Mesodermal cell (in vitro differentiated cells): ENCODE data around the gene CLDN22.
A peak's percentile ranks its signal among the peaks of the same experiment; 100 is the strongest.

Experiments used
- H3K27ac ChIP-seq: 2 replicates; pipeline ENCODE4 v1.7.0; 2013; ENCODE audit warnings: mild to moderate bottlenecking, low read depth, low read length, moderate library complexity; ENCODE audit not compliant: severe bottlenecking
- H3K36me3 ChIP-seq: 2 replicates; pipeline ENCODE4 v1.7.1; 2013; ENCODE audit warnings: mild to moderate bottlenecking, low read length, moderate library complexity; ENCODE audit not compliant: control insufficient read depth, insufficient read depth
- H3K4me1 ChIP-seq: one replicate; pipeline ENCODE4 v1.7.1; 2013; ENCODE audit warnings: mild to moderate bottlenecking, low read length; ENCODE audit not compliant: insufficient read depth, control insufficient read depth, poor library complexity, severe bottlenecking
- H3K4me3 ChIP-seq: 2 replicates; pipeline ENCODE4 v1.7.0; 2013; ENCODE audit warnings: low read length, control low read depth, mild to moderate bottlenecking; ENCODE audit not compliant: insufficient read depth, poor library complexity, severe bottlenecking; ENCODE audit errors: extremely low read depth
- H3K9me3 ChIP-seq: 2 replicates; pipeline ENCODE4 v1.7.1; 2013; ENCODE audit warnings: mild to moderate bottlenecking, low read length, moderate library complexity; ENCODE audit not compliant: control insufficient read depth
- WGBS, 2 experiments: methylation state at CpG; one replicate each; pipeline ENCODE4 v1.1.5; 2013; ENCODE audit warnings: missing lambda C conversion rate in 2 of 2; ENCODE audit not compliant: insufficient coverage in 2 of 2; 5-methylcytosine and 5-hydroxymethylcytosine counted together

The CLDN22 gene

DNA sequence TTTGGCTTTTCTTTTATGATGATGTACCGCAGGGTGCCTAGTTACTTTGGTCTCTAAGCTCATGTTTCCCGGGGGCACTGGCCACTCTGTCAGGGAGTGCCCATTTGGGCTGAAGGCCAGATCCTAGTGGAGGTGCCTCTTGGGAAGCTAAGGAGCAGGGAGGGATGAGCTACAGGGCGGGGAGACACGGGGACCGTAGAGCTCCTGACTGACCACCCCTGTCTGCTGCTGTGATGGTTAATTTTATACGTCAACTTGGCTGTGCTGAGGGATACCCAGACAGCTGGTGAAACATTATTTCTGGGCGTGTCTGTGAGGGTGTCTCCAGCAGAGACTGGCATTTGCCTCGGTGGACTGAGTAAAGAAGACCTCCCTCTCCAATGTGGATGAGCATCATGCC lies 27.1 kb upstream of the CLDN22 start:
- 91 to 94% methylated on average over 5 to 8 of the region's 8 CpGs for WGBS, 2 experiments
- no peak overlapping the region for H3K4me3 ChIP-seq
- H3K27ac ChIP-seq: no peak overlapping the region
- H3K9me3 ChIP-seq: no peaks in the 10 kb centered on the region
- H3K36me3 ChIP-seq: no peaks in the 10 kb centered on the region
- H3K4me1 ChIP-seq: peaks cover 9% of the 10 kb centered on the region

DNA sequence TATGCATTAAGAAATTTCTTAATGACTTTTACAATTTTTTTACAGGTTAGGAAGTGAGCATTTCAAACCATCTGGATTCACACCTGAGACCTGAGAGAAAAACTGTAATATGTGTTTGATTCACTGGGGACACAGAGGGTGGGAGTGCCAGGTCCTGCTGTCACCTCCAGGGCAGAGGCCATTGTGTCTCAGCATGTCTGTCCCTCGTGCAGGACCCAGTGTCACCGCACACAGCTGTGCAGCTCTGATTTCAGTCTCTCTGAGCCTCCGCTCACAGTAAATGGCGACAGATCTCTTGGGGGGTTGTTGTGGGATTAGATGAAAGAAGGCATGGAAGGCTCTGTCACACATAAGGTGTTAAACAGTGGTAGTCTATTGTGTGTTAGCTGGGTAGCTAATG lies 25.2 kb upstream of the CLDN22 start:
- no peaks in the 10 kb centered on the region for H3K9me3 ChIP-seq
- no peak overlapping the region for H3K27ac ChIP-seq
- H3K4me1 ChIP-seq: peaks cover 9% of the 10 kb centered on the region
- WGBS, 2 experiments: 71 to 91% methylated on average over 4 of the region's 4 CpGs
- no peak overlapping the region for H3K4me3 ChIP-seq
- H3K36me3 ChIP-seq: no peaks in the 10 kb centered on the region

DNA sequence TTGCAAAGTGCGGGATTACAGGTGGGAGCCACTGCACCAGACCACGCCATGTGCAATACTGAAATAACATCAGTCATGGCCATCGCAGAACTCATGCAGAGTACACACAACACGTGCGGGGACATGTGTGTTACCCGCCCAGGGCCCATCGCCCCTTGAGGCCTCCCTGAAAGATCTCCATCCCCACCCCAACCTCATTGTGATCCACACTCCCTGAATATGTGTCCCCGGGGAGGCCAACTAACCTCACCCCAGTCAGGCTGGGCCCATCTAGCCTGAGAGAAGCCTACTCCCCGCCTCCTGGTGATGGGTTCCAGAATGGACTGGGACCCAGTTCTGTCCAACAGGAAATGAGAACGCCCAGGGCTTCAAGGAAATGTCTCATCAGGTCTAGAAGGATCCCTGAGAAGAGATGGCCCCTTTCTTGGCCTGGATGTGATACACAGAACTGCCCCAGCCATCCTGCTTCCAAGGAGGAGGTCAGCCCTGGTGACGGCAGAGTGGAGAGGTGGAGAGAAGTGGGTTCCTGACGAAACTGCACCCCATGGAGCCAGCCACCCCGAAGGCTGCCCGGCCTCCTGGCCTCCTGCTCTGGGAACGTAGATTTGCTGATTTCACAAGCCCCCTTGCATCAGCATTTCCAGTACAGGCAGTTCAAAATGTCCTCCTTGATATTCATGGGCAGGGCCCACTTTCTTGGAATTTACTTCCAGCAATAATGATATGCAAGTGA lies 24.6 kb upstream of the CLDN22 start:
- no peaks in the 10 kb centered on the region for H3K36me3 ChIP-seq
- H3K4me1 ChIP-seq: peaks cover 9% of the 10 kb centered on the region
- H3K4me3 ChIP-seq: no peak overlapping the region
- WGBS, 2 experiments: 91 to 92% methylated on average over 9 to 13 of the region's 15 CpGs
- no peak overlapping the region for H3K27ac ChIP-seq
- no peaks in the 10 kb centered on the region for H3K9me3 ChIP-seq

DNA sequence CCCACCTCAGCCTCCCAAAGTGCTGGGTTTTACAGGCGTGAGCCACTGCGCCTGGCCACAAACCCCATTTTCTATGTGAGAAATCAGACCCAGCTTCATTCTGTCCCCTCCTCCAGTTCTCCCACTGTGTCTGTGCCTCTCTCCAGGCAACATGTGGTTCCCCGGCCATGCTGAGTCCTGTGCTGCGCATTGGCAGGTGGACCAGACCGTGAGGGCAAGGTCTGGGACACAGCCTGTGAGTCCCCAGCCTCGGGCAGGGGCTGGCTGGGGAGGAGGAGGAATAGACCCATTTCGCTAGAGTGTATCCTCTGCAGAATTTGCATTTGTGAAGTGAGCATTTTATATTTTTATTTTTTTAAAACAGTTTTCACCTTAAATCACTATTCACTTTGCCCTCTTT lies 23.7 kb upstream of the CLDN22 start:
- 91 to 94% methylated on average over 5 of the region's 7 CpGs for WGBS, 2 experiments
- Histone ChIP-seq H3K27ac (no peak overlapping the region), H3K9me3 (no peaks in the 10 kb centered on the region), H3K4me3 (no peak overlapping the region), H3K36me3 (no peaks in the 10 kb centered on the region), H3K4me1 (peaks cover 5% of the 10 kb centered on the region)

DNA sequence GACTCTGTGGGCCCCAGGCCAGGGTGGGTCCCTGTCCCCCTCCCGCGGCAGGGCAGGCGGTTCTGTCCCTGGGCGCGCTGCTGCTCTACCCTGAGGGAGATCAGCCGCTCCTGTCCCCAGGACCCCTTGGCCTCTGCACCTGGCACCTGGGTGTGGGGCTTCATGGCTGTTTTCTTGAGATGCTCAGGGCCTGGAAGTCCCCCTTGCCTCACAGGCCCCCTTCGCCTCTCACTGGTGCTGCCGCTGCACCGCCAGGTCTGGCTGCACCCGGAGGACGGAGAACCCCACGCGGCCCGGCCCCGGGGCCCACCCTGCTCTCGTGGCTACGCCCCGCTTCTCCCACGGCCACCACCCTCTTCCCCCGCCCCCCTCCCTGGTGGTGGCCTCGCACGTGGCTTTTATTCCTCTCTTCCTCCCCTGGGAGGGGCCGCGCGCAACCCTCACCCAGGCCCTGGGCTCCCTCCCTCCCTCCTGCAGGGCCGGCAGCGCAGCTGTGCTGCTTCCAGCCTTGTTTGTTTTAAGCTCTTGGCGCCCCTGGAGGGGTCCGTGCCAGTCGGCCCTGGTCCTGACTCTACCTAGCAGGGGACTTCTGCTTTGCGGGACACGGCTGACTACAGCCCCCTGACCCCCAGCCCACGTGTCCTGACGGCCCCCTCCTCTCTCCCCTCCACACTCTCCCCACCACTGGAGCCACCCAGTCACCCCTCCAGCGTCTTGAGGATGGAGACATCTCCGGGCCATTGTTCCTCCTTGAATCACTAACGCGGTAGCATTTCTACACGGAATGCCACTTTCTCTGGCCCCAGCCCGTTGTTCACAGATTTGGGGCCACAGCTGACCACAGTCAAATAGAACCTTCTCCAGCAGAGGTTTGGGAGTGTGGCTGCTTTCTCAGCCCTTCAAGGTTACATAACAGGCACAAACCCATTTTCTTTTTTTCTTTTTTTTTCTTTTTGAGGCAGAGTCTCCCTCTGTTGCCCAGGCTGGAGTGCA lies 22.8 kb upstream of the CLDN22 start:
- Histone ChIP-seq H3K4me3 (no peak overlapping the region), H3K4me1 (no peaks in the 10 kb centered on the region), H3K27ac (no peak overlapping the region), H3K9me3 (no peaks in the 10 kb centered on the region), H3K36me3 (no peaks in the 10 kb centered on the region)
- 95 to 97% methylated on average over 23 to 31 of the region's 40 CpGs for WGBS, 2 experiments

DNA sequence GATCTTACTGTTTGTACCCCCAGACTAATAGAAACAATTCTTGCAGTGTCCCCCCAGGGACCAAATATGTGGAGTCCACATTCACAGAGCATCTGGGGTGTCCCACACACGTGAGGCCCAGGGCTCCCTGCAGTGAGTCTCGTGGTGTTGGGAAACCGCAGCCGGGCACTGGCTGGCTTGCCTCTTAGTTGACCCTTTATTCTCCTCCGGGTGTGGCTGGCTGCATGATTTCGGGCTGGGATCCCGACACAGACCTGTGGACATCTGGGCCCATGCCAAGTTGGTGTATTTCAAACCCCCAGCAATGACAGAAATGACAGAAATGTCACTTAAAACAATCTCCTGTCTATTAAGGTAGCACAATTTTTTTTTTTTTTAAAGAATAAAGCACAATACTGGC lies 17.8 kb upstream of the CLDN22 start:
- peaks cover 20% of the 10 kb centered on the region for H3K4me1 ChIP-seq
- H3K9me3 ChIP-seq: peaks cover 13% of the 10 kb centered on the region
- no peak overlapping the region for H3K27ac ChIP-seq
- 90 to 97% methylated on average over 7 of the region's 7 CpGs for WGBS, 2 experiments
- no peak overlapping the region for H3K4me3 ChIP-seq
- H3K36me3 ChIP-seq: no peaks in the 10 kb centered on the region

DNA sequence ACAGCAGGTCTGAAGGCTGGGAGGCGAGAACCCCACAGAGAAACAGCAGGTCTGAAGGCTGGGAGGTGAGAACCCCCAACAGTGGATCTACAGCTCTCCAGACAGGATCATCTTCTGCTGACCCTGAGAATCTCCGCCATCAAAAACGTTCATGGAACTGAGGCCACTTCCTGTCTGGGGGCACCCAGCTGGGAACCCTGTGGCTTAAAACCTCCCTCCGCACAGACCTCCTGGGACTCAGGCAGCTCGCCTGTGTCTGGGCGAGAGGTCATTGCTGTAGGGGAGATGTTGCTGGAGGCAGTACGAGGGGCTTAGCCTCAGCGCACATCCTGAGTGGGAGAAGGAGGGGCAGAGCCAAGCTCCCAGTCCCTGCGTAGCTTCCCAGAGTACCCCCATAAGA lies 17.3 kb upstream of the CLDN22 start:
- H3K27ac ChIP-seq: no peak overlapping the region
- peaks cover 13% of the 10 kb centered on the region for H3K9me3 ChIP-seq
- H3K4me1 ChIP-seq: peaks cover 20% of the 10 kb centered on the region
- WGBS, 2 experiments: 75 to 100% methylated on average over 2 to 3 of the region's 9 CpGs
- no peaks in the 10 kb centered on the region for H3K36me3 ChIP-seq
- no peak overlapping the region for H3K4me3 ChIP-seq

DNA sequence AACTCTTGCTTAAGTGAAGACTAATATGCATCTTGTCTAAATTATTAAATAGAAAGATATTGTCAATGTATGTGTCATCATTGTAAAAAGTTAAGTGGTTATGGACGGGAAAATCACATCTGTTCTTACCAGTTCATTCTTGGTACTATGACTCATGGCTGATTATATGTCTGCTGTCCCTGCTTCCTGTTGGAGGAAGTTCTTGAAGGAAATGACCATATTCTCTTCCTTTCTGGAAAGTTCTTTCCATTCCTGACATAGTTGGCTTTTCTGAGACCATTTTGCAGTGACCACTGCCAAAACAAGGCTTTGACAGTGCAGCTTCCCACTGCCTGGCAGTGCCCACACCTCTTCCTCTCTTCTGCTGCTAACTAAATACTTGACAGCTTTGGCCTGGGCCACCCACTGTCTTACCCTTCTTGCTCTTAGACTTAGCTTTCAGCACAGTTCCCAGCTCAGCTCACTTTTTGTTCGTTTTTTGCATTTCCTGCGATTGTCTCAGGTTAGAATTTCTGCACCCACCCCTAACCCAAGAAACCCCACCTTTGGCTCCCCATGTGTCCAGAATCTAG lies 15.4 kb upstream of the CLDN22 start:
- Histone ChIP-seq H3K27ac (peak overlapping the region; percentile 86), H3K36me3 (no peaks in the 10 kb centered on the region), H3K4me3 (no peak overlapping the region), H3K4me1 (peaks cover 20% of the 10 kb centered on the region), H3K9me3 (peaks cover 13% of the 10 kb centered on the region)
- WGBS, 2 experiments: 78 to 100% methylated on average over 2 of the region's 3 CpGs

DNA sequence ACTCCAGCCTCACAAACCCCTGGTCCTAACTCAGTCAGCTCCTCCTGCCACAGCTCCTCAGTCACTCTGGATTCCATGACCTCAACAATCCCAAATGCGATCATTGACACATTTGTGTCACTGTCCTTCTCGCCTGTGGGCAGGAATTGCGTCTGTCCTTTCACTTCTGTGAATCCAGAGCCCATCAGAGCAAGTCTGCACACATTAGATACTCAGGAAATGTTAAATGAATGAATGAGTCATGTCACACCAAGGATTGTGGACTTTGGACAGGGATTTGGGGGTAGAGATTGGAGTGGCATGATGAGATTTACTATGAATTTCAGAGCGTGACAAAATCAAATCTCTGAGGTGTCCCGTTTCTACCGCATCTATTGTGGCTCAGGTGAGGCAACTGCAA lies 13.9 kb upstream of the CLDN22 start:
- Histone ChIP-seq H3K27ac (no peak overlapping the region), H3K4me3 (no peak overlapping the region), H3K9me3 (peaks cover 18% of the 10 kb centered on the region), H3K36me3 (no peaks in the 10 kb centered on the region), H3K4me1 (peaks cover 20% of the 10 kb centered on the region)
- WGBS, 2 experiments: 95 to 97% methylated on average over 3 to 4 of the region's 6 CpGs

DNA sequence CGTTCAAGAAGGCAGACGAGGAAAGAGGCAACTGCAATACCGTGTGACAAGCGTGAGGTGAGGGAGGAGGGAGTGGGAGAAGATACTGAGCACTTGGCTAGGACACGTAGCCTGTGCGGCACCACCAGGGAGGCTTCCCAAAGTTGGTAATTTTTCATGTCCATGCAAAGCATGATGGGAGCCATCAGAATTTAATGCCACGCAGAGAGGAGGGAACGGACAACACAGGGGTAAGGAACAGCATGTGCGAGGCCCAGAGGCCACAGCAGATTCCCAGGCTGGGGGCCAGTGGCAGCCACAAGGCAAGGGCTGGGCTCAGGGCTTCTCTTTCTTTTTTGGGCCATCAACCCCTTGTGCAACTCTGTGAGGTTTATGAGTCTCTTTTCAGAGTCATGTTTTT lies 13.1 kb upstream of the CLDN22 start:
- Histone ChIP-seq H3K4me1 (peaks cover 27% of the 10 kb centered on the region), H3K36me3 (no peaks in the 10 kb centered on the region), H3K27ac (no peak overlapping the region), H3K4me3 (no peak overlapping the region), H3K9me3 (peaks cover 18% of the 10 kb centered on the region)
- WGBS, 2 experiments: 92 to 94% methylated on average over 8 of the region's 9 CpGs
